Thoracic aorta (tissue), 2 donors: ENCODE results near the gene ASTN2. TPM values are rescaled to one million over a fixed set of nuclear protein-coding genes. Genes with fewer than 3 reads are reported as not detected.

Source experiments
- ATAC-seq: fragments of 150-250 bp; one replicate; pipeline ENCODE4 v1.8.0; 2017; ENCODE audit warnings: low read depth; ENCODE audit not compliant: insufficient number of reproducible peaks, low FRiP score
- DNase-seq: peaks from one replicate; pipeline ENCODE4 v3.0.0-alpha.2; 2020; ENCODE audit warnings: low spot score
- H3K27ac ChIP-seq, 2 donors: fragments of 200-600 bp; sonication (generic); 1 replicate in 1 of 2; 2 replicates in 1 of 2; pipeline ENCODE4 v1.5.1; 2016; ENCODE audit warnings: mild to moderate bottlenecking in 2 of 2, moderate library complexity in 2 of 2
- H3K27me3 ChIP-seq: fragments of 200-600 bp; sonication (generic); replicated peaks from 2 replicates; pipeline ENCODE4 v1.6.0; 2016; ENCODE audit warnings: mild to moderate bottlenecking; ENCODE audit not compliant: insufficient read depth
- H3K36me3 ChIP-seq: fragments of 200-600 bp; sonication (generic); one replicate; pipeline ENCODE4 v1.5.1; 2016
- H3K4me1 ChIP-seq, 2 donors: fragments of 200-600 bp; sonication (generic); 1 replicate in 1 of 2; 2 replicates in 1 of 2; pipeline versions ENCODE4 v1.5.1 to v1.6.0; 2016; ENCODE audit warnings: low read depth in 2 of 2, mild to moderate bottlenecking in 1 of 2; ENCODE audit not compliant: control insufficient read depth in 1 of 2
- H3K4me3 ChIP-seq: fragments of 200-600 bp; sonication (generic); 2 replicates; pipeline ENCODE4 v1.5.1; 2016; ENCODE audit warnings: mild to moderate bottlenecking
- H3K9me3 ChIP-seq: fragments of 200-600 bp; sonication (generic); 2 replicates; pipeline ENCODE4 v1.5.1; 2016
- total RNA-seq, 2 donors: library from RNA; depleted of rRNA; stranded (reverse); fragments of >200 nt; gene quantifications; one replicate each; pipeline versions ENCODE4 v1.1.0 to v1.2.3, GENCODE V29; 2016
- TF ChIP-seq, protein P1 (sequence below): fragments of 200-600 bp; sonication (generic); IDR thresholded peaks from one replicate; pipeline ENCODE4 v1.5.1; 2019; ENCODE audit warnings: antibody characterized with exemption

The ASTN2 gene
- total RNA-seq, 2 donors from 2014 or later: 6.8 to 7.1 TPM

DNA sequence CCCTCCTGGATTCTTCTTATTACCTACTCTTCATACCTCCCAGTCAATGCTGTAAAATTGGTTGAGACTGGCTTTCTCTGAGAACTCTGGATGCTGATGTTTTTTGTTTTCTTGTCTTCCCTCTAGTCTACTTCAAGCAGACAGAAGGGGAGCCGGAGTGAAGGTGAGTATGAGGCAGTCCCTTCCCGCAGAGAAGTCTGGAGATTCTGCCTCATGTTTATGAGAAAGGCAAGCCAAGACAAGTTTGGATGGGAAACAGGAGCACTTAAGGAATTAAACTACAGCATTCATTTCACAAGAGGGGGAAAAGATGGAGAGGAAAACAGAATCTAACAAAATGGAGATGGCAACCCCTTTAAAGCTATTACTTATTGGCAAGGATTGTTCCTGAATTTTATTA, 481.6 kb downstream of the ASTN2 start:
- ATAC-seq (no peak), DNase-seq (no peak)
- Histone ChIP-seq H3K9me3 (no peaks in the 10 kb centered on the region), H3K4me3 (no peak overlapping the region), H3K27me3 (no peaks in the 10 kb centered on the region), H3K4me1 (peaks cover 0 to 3% of the 10 kb centered on the region in 2 donors), H3K36me3 (no peaks in the 10 kb centered on the region), H3K27ac (no peak overlapping the region)
- TF ChIP-seq, protein P1, sequence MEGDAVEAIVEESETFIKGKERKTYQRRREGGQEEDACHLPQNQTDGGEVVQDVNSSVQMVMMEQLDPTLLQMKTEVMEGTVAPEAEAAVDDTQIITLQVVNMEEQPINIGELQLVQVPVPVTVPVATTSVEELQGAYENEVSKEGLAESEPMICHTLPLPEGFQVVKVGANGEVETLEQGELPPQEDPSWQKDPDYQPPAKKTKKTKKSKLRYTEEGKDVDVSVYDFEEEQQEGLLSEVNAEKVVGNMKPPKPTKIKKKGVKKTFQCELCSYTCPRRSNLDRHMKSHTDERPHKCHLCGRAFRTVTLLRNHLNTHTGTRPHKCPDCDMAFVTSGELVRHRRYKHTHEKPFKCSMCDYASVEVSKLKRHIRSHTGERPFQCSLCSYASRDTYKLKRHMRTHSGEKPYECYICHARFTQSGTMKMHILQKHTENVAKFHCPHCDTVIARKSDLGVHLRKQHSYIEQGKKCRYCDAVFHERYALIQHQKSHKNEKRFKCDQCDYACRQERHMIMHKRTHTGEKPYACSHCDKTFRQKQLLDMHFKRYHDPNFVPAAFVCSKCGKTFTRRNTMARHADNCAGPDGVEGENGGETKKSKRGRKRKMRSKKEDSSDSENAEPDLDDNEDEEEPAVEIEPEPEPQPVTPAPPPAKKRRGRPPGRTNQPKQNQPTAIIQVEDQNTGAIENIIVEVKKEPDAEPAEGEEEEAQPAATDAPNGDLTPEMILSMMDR: no peak

DNA sequence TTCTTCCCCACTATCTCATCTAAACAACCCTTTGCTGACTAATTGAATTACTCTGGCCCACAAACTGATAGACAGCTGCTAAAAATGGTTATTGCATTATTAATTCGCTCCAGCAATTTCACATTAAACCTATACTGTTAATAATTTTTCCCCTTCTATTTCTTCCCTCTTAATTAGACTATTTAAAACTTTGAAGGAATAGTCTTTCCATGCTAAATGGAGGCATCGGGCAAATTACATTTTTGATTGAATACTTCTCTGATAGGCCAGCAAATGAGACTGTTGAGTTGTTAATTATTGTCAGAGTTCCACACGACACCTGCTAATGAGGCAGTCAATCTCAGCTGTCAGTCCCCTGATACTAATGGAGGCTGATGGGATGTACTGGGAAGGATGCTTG, 485.2 kb downstream of the ASTN2 start:
- TF ChIP-seq, protein P1: no peak
- ATAC-seq: no peak
- H3K27ac ChIP-seq: no peak overlapping the region
- H3K36me3 ChIP-seq: no peaks in the 10 kb centered on the region
- H3K27me3 ChIP-seq: no peaks in the 10 kb centered on the region
- no peaks in the 10 kb centered on the region for H3K4me1 ChIP-seq
- no peak overlapping the region for H3K4me3 ChIP-seq
- DNase-seq: no peak
- H3K9me3 ChIP-seq: no peaks in the 10 kb centered on the region

- DNase-seq: no peak
- TF ChIP-seq, protein P1: no peak
- no peaks in the 10 kb centered on the region for H3K27me3 ChIP-seq
- no peak overlapping the region for H3K4me3 ChIP-seq
- H3K9me3 ChIP-seq: no peaks in the 10 kb centered on the region
- no peaks in the 10 kb centered on the region for H3K4me1 ChIP-seq
- no peak overlapping the region for H3K27ac ChIP-seq
- no peak for ATAC-seq
- no peaks in the 10 kb centered on the region for H3K36me3 ChIP-seq
These were observed 486.0 kb downstream of the ASTN2 start for GRCh38 chr9:116928884-116929283.

DNA sequence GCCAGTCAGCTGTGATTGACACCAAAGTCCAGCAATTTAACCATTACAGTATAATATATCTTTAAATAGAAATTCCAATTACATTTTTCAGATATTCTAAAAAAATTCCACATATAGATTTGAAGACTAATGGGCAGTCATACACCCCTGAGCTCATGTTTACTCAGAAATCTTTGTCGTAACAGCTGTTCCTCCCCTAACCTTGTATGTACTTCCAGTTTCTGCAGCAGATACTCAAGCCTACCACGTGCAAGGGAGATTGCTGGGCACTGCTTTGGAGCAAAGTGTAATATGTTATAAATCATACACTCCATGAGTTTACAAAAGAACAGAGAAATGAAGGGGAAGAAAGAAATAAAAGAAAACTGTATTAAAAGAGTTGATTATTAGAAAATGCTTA, 486.6 kb downstream of the ASTN2 start:
- DNase-seq (no peak), ATAC-seq (no peak)
- TF ChIP-seq, protein P1: no peak
- H3K4me3 ChIP-seq: no peak overlapping the region
- no peaks in the 10 kb centered on the region for H3K27me3 ChIP-seq
- H3K27ac ChIP-seq: no peak overlapping the region
- no peaks in the 10 kb centered on the region for H3K36me3 ChIP-seq
- no peaks in the 10 kb centered on the region for H3K4me1 ChIP-seq
- H3K9me3 ChIP-seq: no peaks in the 10 kb centered on the region

- ATAC-seq (no peak), DNase-seq (no peak)
- H3K4me3 ChIP-seq: no peak overlapping the region
- H3K9me3 ChIP-seq: no peaks in the 10 kb centered on the region
- no peak overlapping the region for H3K27ac ChIP-seq
- TF ChIP-seq, protein P1: no peak
- H3K36me3 ChIP-seq: no peaks in the 10 kb centered on the region
- no peaks in the 10 kb centered on the region for H3K27me3 ChIP-seq
- H3K4me1 ChIP-seq: no peaks in the 10 kb centered on the region
These were observed 487.1 kb downstream of the ASTN2 start for GRCh38 chr9:116927726-116928125.
